ENCODE measurements around the gene RANBP9. TPM values are rescaled to one million over a fixed set of nuclear protein-coding genes. Genes with fewer than 3 reads are reported as not detected.

RANBP9 gene
- total RNA-seq, 1 donor = 53.9 TPM

DNA sequence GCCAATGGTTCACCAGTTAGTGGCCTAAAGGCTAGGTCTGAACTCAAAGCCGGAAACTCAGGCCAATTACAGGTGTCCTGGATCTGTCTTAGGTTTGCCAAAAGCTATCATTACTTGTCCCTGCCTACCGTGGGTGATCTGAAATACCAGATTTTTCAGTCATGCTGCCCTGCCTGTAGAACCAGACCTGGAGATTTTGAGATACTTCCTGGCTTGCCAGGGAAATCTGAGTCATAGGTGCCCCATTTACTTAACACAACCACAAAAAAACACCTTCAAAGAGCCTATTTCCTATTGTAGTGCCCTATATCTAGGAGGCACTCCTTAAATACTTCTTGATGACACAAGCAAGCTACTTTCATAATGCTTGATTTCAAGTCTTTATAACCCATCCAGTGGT is 13.9 kb upstream of the RANBP9 start:
- H3K27me3 ChIP-seq (ENCODE audit: insufficient read depth, low read length) = no peaks in the 10 kb centered on the region
- H3K27ac ChIP-seq (ENCODE audit: low read depth, low read length) = no peak overlapping the region
- peaks cover 9% of the 10 kb centered on the region for H3K4me1 ChIP-seq (ENCODE audit: insufficient read depth, low read length)
- H3K4me3 ChIP-seq (ENCODE audit: insufficient read depth, low read length) = no peak overlapping the region
- no peaks in the 10 kb centered on the region for H3K9me3 ChIP-seq (ENCODE audit: low read depth, low read length)
- H3K79me2 ChIP-seq (ENCODE audit: insufficient read depth, low read length) = no peaks in the 10 kb centered on the region
- H2AFZ ChIP-seq (ENCODE audit: low read length) = no peak overlapping the region
- H4K20me1 ChIP-seq (ENCODE audit: insufficient read depth, low read length) = no peaks in the 10 kb centered on the region
- H3K36me3 ChIP-seq (ENCODE audit: insufficient read depth, low read length) = no peaks in the 10 kb centered on the region
- no peak for DNase-seq (ENCODE audit: insufficient read length, low spot score, missing footprints)
- TF ChIP-seq, protein P1, sequence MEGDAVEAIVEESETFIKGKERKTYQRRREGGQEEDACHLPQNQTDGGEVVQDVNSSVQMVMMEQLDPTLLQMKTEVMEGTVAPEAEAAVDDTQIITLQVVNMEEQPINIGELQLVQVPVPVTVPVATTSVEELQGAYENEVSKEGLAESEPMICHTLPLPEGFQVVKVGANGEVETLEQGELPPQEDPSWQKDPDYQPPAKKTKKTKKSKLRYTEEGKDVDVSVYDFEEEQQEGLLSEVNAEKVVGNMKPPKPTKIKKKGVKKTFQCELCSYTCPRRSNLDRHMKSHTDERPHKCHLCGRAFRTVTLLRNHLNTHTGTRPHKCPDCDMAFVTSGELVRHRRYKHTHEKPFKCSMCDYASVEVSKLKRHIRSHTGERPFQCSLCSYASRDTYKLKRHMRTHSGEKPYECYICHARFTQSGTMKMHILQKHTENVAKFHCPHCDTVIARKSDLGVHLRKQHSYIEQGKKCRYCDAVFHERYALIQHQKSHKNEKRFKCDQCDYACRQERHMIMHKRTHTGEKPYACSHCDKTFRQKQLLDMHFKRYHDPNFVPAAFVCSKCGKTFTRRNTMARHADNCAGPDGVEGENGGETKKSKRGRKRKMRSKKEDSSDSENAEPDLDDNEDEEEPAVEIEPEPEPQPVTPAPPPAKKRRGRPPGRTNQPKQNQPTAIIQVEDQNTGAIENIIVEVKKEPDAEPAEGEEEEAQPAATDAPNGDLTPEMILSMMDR (IDR thresholded peaks at IDR 0.05; ENCODE audit: extremely low read depth, low read depth, low read length) = no peak
- H3K4me2 ChIP-seq (ENCODE audit: insufficient read depth, low read length) = no peak overlapping the region

DNA sequence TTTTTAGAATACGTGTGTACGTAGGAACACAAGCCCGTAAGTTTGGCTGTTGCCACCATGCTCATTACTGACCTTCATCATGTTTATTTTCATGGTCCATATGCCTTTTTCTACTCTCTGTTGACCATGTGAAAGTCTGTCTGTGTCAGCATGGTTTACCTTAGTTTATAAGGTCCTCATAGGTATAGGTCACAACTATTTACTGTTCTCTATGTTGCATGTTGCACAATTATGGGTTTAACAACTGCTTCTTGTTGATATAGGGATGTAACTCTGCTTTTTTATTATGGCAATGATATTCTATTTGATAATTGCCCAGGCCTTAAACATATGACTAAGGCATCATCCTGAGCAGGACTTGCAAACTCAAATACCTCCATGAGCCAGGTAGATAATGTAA is 13.4 kb upstream of the RANBP9 start:
- no peaks in the 10 kb centered on the region for H3K27me3 ChIP-seq (ENCODE audit: insufficient read depth, low read length)
- H4K20me1 ChIP-seq (ENCODE audit: insufficient read depth, low read length) = no peaks in the 10 kb centered on the region
- H2AFZ ChIP-seq (ENCODE audit: low read length) = no peak overlapping the region
- DNase-seq (ENCODE audit: insufficient read length, low spot score, missing footprints) = no peak
- no peak overlapping the region for H3K4me2 ChIP-seq (ENCODE audit: insufficient read depth, low read length)
- no peak overlapping the region for H3K4me3 ChIP-seq (ENCODE audit: insufficient read depth, low read length)
- no peaks in the 10 kb centered on the region for H3K9me3 ChIP-seq (ENCODE audit: low read depth, low read length)
- no peak overlapping the region for H3K27ac ChIP-seq (ENCODE audit: low read depth, low read length)
- H3K4me1 ChIP-seq (ENCODE audit: insufficient read depth, low read length) = peaks cover 7% of the 10 kb centered on the region
- TF ChIP-seq, protein P1 (IDR thresholded peaks at IDR 0.05; ENCODE audit: extremely low read depth, low read depth, low read length) = no peak
- no peaks in the 10 kb centered on the region for H3K79me2 ChIP-seq (ENCODE audit: insufficient read depth, low read length)
- H3K36me3 ChIP-seq (ENCODE audit: insufficient read depth, low read length) = no peaks in the 10 kb centered on the region

DNA sequence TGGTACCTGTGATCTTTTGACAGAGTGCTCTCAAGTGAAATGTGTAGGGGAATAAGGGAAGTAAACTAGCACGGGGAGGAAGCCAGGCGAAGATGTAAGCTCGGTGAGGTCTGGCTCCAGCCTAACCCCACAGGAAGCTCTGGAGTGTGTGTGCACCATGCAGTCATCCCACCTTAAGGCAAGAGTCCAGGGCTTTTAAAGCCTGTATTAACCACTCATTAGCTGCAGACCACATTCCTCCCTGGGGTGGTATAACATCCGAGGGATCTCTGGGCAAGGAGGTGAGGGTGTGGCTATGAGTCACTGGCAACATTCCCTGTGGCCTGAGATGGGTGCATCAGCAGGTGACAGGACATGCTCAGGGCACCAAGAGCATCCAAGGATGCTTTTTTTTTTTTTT is 12.5 kb upstream of the RANBP9 start:
- TF ChIP-seq, protein P1 (IDR thresholded peaks at IDR 0.05; ENCODE audit: extremely low read depth, low read depth, low read length) = no peak
- no peaks in the 10 kb centered on the region for H3K9me3 ChIP-seq (ENCODE audit: low read depth, low read length)

DNA sequence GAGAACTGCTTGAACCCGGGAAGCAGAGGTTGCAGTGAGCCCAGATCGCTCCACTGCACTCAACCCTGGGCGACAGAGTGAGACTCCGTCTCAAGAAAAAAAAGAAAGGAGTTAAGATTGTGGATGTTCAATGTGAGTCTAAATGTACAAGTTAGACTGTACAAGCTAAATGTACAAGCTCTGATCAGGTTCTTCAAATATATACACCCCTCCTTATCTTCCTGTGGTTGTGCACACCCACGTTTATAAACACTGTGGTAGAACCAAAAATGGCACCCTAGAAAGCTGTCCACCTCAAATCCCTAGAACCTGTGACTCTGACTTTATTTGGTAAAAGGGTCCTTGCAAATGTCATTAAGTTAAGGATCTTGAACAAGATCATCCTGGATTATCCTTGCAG is 11.2 kb upstream of the RANBP9 start:
- Histone ChIP-seq H3K4me2 (ENCODE audit: insufficient read depth, low read length) (no peak overlapping the region), H4K20me1 (ENCODE audit: insufficient read depth, low read length) (no peaks in the 10 kb centered on the region), H3K79me2 (ENCODE audit: insufficient read depth, low read length) (no peaks in the 10 kb centered on the region), H3K27me3 (ENCODE audit: insufficient read depth, low read length) (no peaks in the 10 kb centered on the region), H3K27ac (ENCODE audit: low read depth, low read length) (no peak overlapping the region), H3K4me3 (ENCODE audit: insufficient read depth, low read length) (no peak overlapping the region), H3K9me3 (ENCODE audit: low read depth, low read length) (no peaks in the 10 kb centered on the region), H2AFZ (ENCODE audit: low read length) (no peak overlapping the region), H3K4me1 (ENCODE audit: insufficient read depth, low read length) (peaks cover 3% of the 10 kb centered on the region), H3K36me3 (ENCODE audit: insufficient read depth, low read length) (no peaks in the 10 kb centered on the region)
- TF ChIP-seq, protein P1 (IDR thresholded peaks at IDR 0.05; ENCODE audit: extremely low read depth, low read depth, low read length) = no peak
- DNase-seq (ENCODE audit: insufficient read length, low spot score, missing footprints) = no peak

More for the DNA sequence above, 12.5 kb upstream of the RANBP9 start:
- H2AFZ ChIP-seq (ENCODE audit: low read length) = no peak overlapping the region
- no peak for DNase-seq (ENCODE audit: insufficient read length, low spot score, missing footprints)
- H4K20me1 ChIP-seq (ENCODE audit: insufficient read depth, low read length) = no peaks in the 10 kb centered on the region
- H3K4me2 ChIP-seq (ENCODE audit: insufficient read depth, low read length) = no peak overlapping the region
- no peaks in the 10 kb centered on the region for H3K27me3 ChIP-seq (ENCODE audit: insufficient read depth, low read length)
- H3K27ac ChIP-seq (ENCODE audit: low read depth, low read length) = no peak overlapping the region
- no peaks in the 10 kb centered on the region for H3K79me2 ChIP-seq (ENCODE audit: insufficient read depth, low read length)
- peaks cover 3% of the 10 kb centered on the region for H3K4me1 ChIP-seq (ENCODE audit: insufficient read depth, low read length)
- H3K4me3 ChIP-seq (ENCODE audit: insufficient read depth, low read length) = no peak overlapping the region
- H3K36me3 ChIP-seq (ENCODE audit: insufficient read depth, low read length) = no peaks in the 10 kb centered on the region
